ENCODE measurements around the gene DENND2D.
"Not testable (repeated sequence)": the region's sequence is repeated elsewhere in the genome, so short reads cannot be mapped to it uniquely, and the experiment has no call there.

The DENND2D gene

DNA sequence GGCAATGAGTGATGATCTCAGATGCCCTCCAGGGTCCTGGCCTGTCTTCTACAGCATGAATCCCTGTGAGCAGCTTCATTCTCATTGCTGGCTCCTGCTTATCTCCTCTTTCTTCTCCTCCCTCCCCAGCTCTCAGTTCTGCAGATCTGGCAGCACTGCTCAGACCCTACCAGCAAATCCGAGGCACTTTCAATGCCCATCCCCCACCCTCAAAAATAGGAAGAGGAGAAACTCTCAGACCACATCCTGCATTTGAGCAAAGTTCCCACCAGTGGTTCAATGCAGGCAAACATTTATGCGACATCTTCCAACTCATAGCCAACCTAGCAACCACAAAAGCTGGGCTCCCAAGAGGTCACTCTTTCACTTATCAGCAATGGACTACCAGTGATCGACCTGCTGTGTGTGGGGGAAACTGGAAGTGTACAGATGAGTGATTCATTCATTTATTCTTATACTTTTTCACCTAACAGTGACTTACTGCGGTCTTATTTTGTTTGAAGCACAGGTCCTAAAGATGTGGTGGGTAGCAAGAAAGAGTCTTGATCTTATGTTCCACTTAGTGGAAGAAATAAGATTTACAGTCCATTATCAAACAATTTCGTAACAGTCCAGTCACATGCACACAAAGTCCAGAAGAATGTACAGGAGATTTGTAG, 21.3 kb upstream of the DENND2D start:
- DNase-seq (ENCODE audit: low read depth) = no peak

DNA sequence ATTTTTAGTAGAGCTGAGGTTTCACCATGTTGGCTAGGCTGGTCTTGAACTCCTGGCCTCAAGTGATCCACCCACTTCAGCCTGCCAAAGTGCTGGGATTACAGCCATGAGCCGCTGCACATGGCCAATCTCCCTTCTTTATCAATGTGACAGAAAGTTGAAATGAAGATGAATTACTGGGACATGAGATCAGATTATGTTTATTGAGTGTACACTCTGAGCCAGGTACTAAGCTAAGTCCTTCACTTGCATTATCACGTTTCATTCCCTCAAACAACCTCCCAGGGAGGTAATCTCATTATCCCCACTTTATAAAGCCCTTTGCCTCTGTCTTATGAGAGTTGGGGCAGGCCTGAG, 20.8 kb upstream of the DENND2D start:
- DNase-seq (ENCODE audit: low read depth) = no peak

GRCh38 chr1:111220302-111220890, 19.9 kb upstream of the DENND2D start:
- DNase-seq (ENCODE audit: low read depth) = no peak

GRCh38 chr1:111219557-111220286, 19.3 kb upstream of the DENND2D start:
- no peak for DNase-seq (ENCODE audit: low read depth)

- DNase-seq (ENCODE audit: low read depth) = no peak
These were observed 18.5 kb upstream of the DENND2D start for GRCh38 chr1:111218701-111219556.

- DNase-seq (ENCODE audit: low read depth) = no peak
These were observed 16.9 kb upstream of the DENND2D start for GRCh38 chr1:111217183-111217910.

DNA sequence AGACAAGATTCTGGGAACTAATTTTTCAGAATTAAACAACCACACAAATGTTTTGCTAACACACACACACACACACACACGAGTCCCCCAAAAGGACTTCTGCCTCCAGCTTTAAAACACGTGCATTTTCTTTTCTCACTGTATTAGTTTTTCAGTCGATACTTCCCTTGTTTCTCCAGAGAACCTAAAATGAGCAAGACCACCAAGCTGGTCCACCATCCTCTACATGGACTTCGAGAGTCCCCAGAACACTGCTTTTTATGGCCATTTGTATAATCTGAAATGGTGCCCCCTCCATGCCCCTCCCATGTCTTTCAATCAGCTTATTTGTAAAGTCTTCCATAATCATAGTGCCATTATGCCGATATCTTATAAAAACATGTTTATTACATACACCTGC, 16.3 kb upstream of the DENND2D start:
- DNase-seq (ENCODE audit: low read depth) = no peak

DNA sequence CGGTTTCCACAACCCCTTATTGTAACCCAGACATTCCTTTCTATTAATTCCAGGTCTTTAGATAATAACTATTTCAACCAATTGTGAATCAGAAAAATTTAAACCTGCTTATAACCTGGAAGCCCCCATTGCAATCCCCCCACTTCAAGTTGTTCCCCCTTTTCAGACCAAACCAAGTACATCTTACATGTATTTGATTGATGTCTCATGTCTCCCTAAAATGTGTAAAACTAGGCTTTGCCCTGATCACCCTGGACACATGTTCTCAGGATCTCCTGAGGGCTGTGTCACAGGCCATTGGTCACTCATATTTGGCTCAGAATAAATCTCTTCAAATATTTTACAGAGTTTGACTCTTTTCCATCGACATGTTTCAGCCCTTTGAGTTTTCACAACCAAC, 14.8 kb upstream of the DENND2D start:
- not testable (repeated sequence) for DNase-seq (ENCODE audit: low read depth)

DNA sequence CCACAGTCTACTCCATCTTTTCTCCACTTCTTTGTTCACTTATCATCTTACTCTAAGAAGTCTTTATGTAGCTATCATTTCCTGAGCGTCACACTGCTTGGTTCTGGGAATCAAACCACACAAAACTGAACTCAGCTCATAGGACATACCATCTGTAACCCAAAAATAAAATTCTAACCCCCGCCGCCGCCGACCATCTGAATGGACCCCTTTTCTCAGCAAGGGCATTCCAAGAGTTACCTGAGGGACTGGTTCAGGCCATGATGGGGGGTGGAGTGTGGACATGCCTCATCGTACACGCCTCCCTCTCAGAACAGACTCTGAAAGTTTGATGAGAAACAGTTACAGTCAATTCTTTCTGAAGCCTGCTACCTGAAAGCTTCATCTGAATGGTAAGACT, 14.4 kb upstream of the DENND2D start:
- DNase-seq (ENCODE audit: low read depth) = no peak

GRCh38 chr1:111214074-111214801, 13.8 kb upstream of the DENND2D start:
- DNase-seq (ENCODE audit: low read depth) = no peak

DNA sequence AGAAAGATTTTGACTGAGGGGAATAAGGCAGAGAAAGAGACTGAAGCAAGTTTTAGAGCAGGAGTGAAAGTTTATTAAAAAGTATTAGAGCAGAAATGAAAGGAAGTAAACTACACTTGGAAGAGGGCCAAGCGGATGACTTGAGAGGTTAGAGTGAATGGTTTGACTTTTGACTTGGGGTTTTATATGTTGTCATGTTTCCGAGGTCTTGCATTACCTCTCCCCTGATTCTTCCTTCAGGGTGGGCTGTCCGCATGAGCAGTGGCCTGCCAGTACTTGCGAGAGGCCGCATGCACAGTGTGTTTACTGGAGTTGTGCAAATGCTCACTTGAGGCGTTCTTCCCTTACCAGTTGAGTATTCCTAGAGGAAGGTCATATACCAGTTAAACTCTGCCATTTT, 13.0 kb upstream of the DENND2D start:
- DNase-seq (ENCODE audit: low read depth) = no peak

GRCh38 chr1:111212634-111213335, 12.3 kb upstream of the DENND2D start:
- no peak for DNase-seq (ENCODE audit: low read depth)

- DNase-seq (ENCODE audit: low read depth) = no peak
These were observed 11.5 kb upstream of the DENND2D start for GRCh38 chr1:111211921-111212320.

DNA sequence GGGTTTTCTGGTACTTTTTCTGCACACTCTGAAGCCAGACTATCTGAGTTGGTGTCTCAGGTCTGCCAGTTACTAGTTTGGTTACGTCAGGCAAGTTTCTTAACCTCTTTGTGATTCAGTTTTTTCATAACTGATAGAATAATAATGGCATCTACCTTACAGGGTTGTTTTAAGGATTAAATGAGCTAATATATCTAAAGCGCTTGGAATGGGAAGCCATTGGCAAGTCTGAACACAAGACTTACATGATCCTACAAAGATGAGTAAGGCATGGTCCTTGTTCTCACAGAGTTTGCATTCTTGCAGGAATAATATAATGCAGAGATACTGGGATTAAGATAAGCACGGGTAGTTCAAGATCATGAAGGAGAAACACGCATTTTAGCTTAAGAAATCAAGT, 9.2 kb upstream of the DENND2D start:
- no peak for DNase-seq (ENCODE audit: low read depth)

DNA sequence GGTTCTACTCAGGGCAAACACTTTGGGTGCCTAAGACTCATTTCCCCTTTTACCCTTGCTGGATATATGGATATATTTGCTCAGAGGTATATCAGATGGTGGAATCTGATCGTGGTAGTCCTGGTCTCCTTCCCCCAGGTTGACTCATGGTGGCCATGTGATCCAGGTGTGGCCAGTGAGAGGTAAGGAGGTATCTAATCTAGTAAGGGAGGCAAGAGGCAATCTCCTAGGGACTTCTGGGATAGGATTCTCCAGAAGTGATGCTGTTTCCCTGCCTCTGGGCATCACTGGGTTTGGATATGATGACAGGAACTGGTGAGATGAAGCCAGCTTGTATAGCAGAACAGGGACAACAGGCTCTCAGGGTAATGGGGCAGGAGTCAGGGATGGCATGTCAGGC, 8.5 kb upstream of the DENND2D start:
- DNase-seq (ENCODE audit: low read depth) = no peak

DNA sequence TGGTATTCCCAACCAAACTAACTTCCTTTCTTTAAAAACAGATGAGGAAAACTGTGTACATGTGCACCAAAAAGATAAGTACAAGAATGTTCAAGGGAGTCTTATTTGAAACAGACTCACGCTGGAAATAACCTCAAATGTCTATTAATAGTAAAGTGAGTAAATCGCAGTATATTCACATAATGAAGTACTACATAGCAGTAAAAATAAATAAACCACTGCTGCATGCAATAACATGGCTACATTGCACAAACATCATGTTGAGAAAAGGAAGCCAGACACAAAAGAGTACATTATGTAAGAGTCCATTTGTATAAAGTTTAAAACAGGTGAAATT, 5.2 kb upstream of the DENND2D start:
- no peak for DNase-seq (ENCODE audit: low read depth)

GRCh38 chr1:111204983-111205713, 4.7 kb upstream of the DENND2D start:
- no peak for DNase-seq (ENCODE audit: low read depth)

GRCh38 chr1:111204201-111204982, 3.9 kb upstream of the DENND2D start:
- DNase-seq (ENCODE audit: low read depth) = no peak

DNA sequence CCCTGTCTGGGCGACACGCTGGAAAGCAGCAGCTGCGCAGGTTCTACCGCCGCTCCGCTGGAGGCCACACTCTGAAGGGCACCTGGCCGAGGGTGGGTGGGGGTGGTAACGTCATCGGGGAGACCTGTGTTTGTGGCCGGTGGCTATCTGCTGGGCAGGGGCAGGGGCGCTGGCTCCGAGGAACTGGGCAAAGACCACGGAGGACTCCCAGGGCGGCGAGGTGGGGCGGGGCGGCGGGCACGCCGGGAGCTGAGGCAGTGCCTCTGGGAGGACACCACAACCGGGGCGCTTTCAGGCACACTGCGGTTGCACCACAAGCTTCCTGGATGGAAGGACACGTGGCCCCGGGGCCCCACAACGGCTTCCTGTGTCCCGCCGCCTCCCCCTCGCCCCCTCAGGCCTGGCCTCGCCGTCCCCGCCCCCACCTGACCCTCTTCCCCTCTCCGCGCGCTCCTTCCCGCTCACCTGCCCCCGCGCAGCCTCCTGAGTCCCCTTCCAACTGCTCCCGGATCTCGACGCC, 3.3 kb upstream of the DENND2D start:
- DNase-seq (ENCODE audit: low read depth) = peak; percentile 60
